A549 (cell line): ENCODE measurements around the gene TTC19. TPM values are rescaled to one million over a fixed set of nuclear protein-coding genes. Genes with fewer than 3 reads are reported as not detected.

Experiments
- ATAC-seq, 2 experiments: fragments of 200-7000 bp in 1 of 2; fragments of >200 bp in 1 of 2; cut with Nextera tagmentation in 1 of 2; cut with Tn5 transposase in 1 of 2; 3 replicates each; pipeline versions ENCODE4 v1.8.0 to v1.9.1; 2018 to 2020; ENCODE audit warnings: mild to moderate bottlenecking in 1 of 2, moderate library complexity in 1 of 2
- CTCF ChIA-PET: fragments of 300-600 bp; sonication (Branson Sonifier 250); formaldehyde crosslinking; extraction: SDS; loops from one replicate; lab custom pipeline; 2021; ENCODE audit warnings: antibody characterized with exemption, inconsistent platforms; lab: Yijun Ruan, JAX
- POLR2A ChIA-PET: fragments of 350-600 bp; formaldehyde crosslinking; extraction: SDS; loops from one replicate; lab custom pipeline; 2021; ENCODE audit warnings: antibody characterized with exemption, inconsistent platforms; lab: Yijun Ruan, JAX
- DNase-seq, 2 experiments: peaks; one replicate each; pipeline versions ENCODE4 v3.0.0 to v3.0.0-alpha.2; 2011 to 2016; ENCODE audit warnings: low read depth in 1 of 2, low spot score in 1 of 2
- FAIRE-seq: peaks from 2 replicates; lab custom pipeline; 2011; peaks lifted over from hg19 to GRCh38; lab: Jason Lieb, UNC
- H3K27ac ChIP-seq, 2 experiments: fragments of >200 bp; sonication (Bioruptor Twin); formaldehyde crosslinking; 3 replicates each; pipeline ENCODE4 v1.5.1; 2016 to 2017
- H3K4me1 ChIP-seq: fragments of >200 bp; sonication (Bioruptor Twin); formaldehyde crosslinking; 3 replicates; pipeline ENCODE4 v1.6.1; 2016
- H3K4me2 ChIP-seq: fragments of >200 bp; sonication (Bioruptor Twin); formaldehyde crosslinking; 3 replicates; pipeline ENCODE4 v1.6.1; 2016
- H3K4me3 ChIP-seq: fragments of >200 bp; sonication (Bioruptor Twin); formaldehyde crosslinking; 3 replicates; pipeline ENCODE4 v1.5.1; 2016
- H3K9me3 ChIP-seq: fragments of >200 bp; sonication (Bioruptor Twin); formaldehyde crosslinking; 3 replicates; pipeline ENCODE4 v1.6.1; 2016
- EHF ChIP-seq: fragments of 250-450 bp; sonication (Bioruptor Pico); IDR thresholded peaks from 2 replicates; pipeline ENCODE4 v1.5.0; 2020; ENCODE audit warnings: mild to moderate bottlenecking
- FOSB ChIP-seq: fragments of 250-450 bp; sonication (Bioruptor Pico); IDR thresholded peaks from 2 replicates; pipeline ENCODE4 v1.5.0; 2020; ENCODE audit warnings: mild to moderate bottlenecking, moderate library complexity
- HOXA7 ChIP-seq: fragments of 250-450 bp; sonication (Bioruptor Pico); IDR thresholded peaks from 2 replicates; pipeline ENCODE4 v1.5.0; 2020; ENCODE audit warnings: mild to moderate bottlenecking, moderate library complexity
- HOXB5 ChIP-seq: fragments of 250-450 bp; sonication (Bioruptor Pico); IDR thresholded peaks from 2 replicates; pipeline ENCODE4 v1.5.0; 2020; ENCODE audit warnings: mild to moderate bottlenecking, moderate library complexity
- JUN ChIP-seq, 2 experiments: fragments of >200 bp; sonication (Bioruptor Twin); formaldehyde crosslinking; IDR thresholded peaks; 2 replicates in 1 of 2; 3 replicates in 1 of 2; pipeline ENCODE4 v1.6.1; 2016 to 2017
- JUNB ChIP-seq: fragments of >200 bp; sonication (Bioruptor Twin); formaldehyde crosslinking; IDR thresholded peaks from 2 replicates; pipeline ENCODE4 v1.6.1; 2016
- MAFK ChIP-seq: fragments of 450-650 bp; IDR thresholded peaks from 2 replicates; pipeline ENCODE4 v1.6.1; 2014; ENCODE audit not compliant: partially characterized antibody
- MYC ChIP-seq: IDR thresholded peaks from 2 replicates; pipeline ENCODE4 v1.6.1; 2012; ENCODE audit warnings: mild to moderate bottlenecking, inconsistent platforms, low read length, improper control_type of control experiment, borderline replicate concordance
- NFE2L2 ChIP-seq: fragments of 150-350 bp; conservative IDR thresholded peaks from 2 replicates; pipeline ENCODE4 v1.6.1; 2014; ENCODE audit warnings: low read length
- RFX5 ChIP-seq: fragments of 450-650 bp; IDR thresholded peaks from 2 replicates; pipeline ENCODE4 v1.7.1; 2014; ENCODE audit warnings: antibody characterized with exemption, mild to moderate bottlenecking, moderate library complexity
- SMC3 ChIP-seq: fragments of >200 bp; sonication (Bioruptor Twin); formaldehyde crosslinking; IDR thresholded peaks from 3 replicates; pipeline ENCODE4 v1.6.1; 2018; ENCODE audit warnings: inconsistent platforms
- SREBF2 ChIP-seq: fragments of 450-650 bp; IDR thresholded peaks from 2 replicates; pipeline ENCODE4 v1.6.1; 2014; ENCODE audit warnings: mild to moderate bottlenecking, moderate library complexity
- TP53 ChIP-seq: fragments of 250-450 bp; sonication (Bioruptor Pico); IDR thresholded peaks from 2 replicates; pipeline ENCODE4 v1.5.0; 2021; ENCODE audit warnings: mild to moderate bottlenecking, moderate library complexity
- ZNF302 ChIP-seq: fragments of 250-450 bp; sonication (Bioruptor Pico); IDR thresholded peaks from 2 replicates; pipeline ENCODE4 v1.9.0; 2021; ENCODE audit warnings: inconsistent platforms, mild to moderate bottlenecking, moderate library complexity
- ZSCAN20 ChIP-seq: fragments of 250-450 bp; sonication (Bioruptor Pico); IDR thresholded peaks from 2 replicates; pipeline ENCODE4 v1.8.0; 2022; ENCODE audit warnings: mild to moderate bottlenecking, moderate library complexity
- WGBS: methylation state at CpG from one replicate; pipeline ENCODE4 v1.1.6; 2017; ENCODE audit errors: missing lambda C conversion rate; 5-methylcytosine and 5-hydroxymethylcytosine counted together
- polyA plus RNA-seq, 4 experiments: library from polyadenylated mRNA; depleted of rRNA in 3 of 4; stranded (reverse); fragments of >200 nt; fragmentation: RNase III in 1 of 4; extraction: RNeasy Plus Mini Kit Qiagen cat#74134 plus additional on column Dnase treatment in 1 of 4; gene quantifications; 2 replicates in 3 of 4; 3 replicates in 1 of 4; pipeline ENCODE4 v1.2.3, GENCODE V29; 2011 to 2017
- TF ChIP-seq, protein P1 (sequence below): fragments of 250-450 bp; sonication (Bioruptor Pico); IDR thresholded peaks from 2 replicates; pipeline ENCODE4 v1.5.0; 2020; ENCODE audit warnings: low read depth, mild to moderate bottlenecking, moderate library complexity
- TF ChIP-seq, protein P2 (sequence below): fragments of 250-450 bp; sonication (Bioruptor Pico); IDR thresholded peaks from 2 replicates; pipeline ENCODE4 v1.5.0; 2021; ENCODE audit warnings: mild to moderate bottlenecking, moderate library complexity, borderline replicate concordance
- TF ChIP-seq, protein P3 (sequence below): IDR thresholded peaks from 2 replicates; pipeline ENCODE4 v1.6.1; 2012
- TF ChIP-seq, protein P4 (sequence below): IDR thresholded peaks from 2 replicates; pipeline ENCODE4 v1.6.1; 2012
- TF ChIP-seq, protein P5 (sequence below): fragments of 450-650 bp; IDR thresholded peaks from 2 replicates; pipeline ENCODE4 v1.6.1; 2014; ENCODE audit warnings: antibody characterized with exemption
- TF ChIP-seq, protein P6 (sequence below): fragments of >200 bp; sonication (Bioruptor Twin); formaldehyde crosslinking; IDR thresholded peaks from 3 replicates; pipeline ENCODE4 v1.6.1; 2016

TTC19 gene
- polyA plus RNA-seq, 2 of the 4 experiments (the other 2 are of a cell fraction): 16.6 to 30.3 TPM

DNA sequence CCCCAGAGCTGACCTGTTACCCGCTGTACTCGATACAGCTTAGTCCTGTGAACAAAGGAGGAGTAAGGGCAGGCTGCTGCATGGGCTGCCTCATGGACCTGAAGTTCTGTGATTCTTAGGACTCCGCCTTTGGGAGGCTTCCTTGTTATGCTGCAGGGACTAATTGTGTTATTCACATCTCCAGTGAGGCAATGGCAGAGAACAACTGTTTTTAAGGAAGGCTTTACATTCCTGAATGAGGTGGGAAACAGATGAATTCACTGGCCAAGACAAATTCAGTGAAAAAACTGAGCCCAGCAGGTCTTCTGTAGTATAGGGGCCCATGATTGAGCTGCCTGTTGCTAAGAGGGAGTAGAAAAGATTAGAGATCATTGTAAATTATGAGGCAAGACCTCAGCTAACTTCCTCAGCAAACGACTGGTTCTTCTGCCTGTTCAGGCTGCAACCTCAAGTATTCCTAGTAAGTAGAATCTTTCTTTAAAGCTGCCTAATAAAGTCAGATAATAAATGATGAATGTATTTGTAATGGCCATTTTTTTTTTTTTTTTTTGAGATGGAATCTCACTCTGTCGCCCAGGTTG is 28.4 kb upstream of the TTC19 start:
- Histone ChIP-seq H3K27ac (no peak overlapping the region), H3K4me1 (peaks cover 13% of the 10 kb centered on the region), H3K9me3 (no peaks in the 10 kb centered on the region), H3K4me3 (no peak overlapping the region), H3K4me2 (no peak overlapping the region)
- CTCF ChIA-PET: interaction anchor here (0.8 to 2.3 kb wide), 5 partner anchors 12 to 713 kb away, joined by 3 to 11 read pairs (median 5); partner anchors contain the start of gene ADORA2B
- TF ChIP-seq ZSCAN20 (CRISPR knock-in tag) (no peak), JUN (IDR thresholded peaks at IDR 0.05) (no peak), TP53 (no peak), ZNF302 (no peak), SREBF2 (no peak), MYC (no peak), FOSB (CRISPR knock-in tag) (no peak), MAFK (no peak), JUNB (no peak), HOXA7 (CRISPR knock-in tag) (no peak), EHF (no peak)
- TF ChIP-seq, protein P1, sequence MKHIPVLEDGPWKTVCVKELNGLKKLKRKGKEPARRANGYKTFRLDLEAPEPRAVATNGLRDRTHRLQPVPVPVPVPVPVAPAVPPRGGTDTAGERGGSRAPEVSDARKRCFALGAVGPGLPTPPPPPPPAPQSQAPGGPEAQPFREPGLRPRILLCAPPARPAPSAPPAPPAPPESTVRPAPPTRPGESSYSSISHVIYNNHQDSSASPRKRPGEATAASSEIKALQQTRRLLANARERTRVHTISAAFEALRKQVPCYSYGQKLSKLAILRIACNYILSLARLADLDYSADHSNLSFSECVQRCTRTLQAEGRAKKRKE (CRISPR knock-in tag): no peak
- TF ChIP-seq, protein P2, sequence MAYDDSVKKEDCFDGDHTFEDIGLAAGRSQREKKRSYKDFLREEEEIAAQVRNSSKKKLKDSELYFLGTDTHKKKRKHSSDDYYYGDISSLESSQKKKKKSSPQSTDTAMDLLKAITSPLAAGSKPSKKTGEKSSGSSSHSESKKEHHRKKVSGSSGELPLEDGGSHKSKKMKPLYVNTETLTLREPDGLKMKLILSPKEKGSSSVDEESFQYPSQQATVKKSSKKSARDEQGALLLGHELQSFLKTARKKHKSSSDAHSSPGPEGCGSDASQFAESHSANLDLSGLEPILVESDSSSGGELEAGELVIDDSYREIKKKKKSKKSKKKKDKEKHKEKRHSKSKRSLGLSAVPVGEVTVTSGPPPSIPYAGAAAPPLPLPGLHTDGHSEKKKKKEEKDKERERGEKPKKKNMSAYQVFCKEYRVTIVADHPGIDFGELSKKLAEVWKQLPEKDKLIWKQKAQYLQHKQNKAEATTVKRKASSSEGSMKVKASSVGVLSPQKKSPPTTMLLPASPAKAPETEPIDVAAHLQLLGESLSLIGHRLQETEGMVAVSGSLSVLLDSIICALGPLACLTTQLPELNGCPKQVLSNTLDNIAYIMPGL (CRISPR knock-in tag): no peak
- TF ChIP-seq, protein P3, sequence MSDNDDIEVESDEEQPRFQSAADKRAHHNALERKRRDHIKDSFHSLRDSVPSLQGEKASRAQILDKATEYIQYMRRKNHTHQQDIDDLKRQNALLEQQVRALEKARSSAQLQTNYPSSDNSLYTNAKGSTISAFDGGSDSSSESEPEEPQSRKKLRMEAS: no peak
- TF ChIP-seq, protein P4, sequence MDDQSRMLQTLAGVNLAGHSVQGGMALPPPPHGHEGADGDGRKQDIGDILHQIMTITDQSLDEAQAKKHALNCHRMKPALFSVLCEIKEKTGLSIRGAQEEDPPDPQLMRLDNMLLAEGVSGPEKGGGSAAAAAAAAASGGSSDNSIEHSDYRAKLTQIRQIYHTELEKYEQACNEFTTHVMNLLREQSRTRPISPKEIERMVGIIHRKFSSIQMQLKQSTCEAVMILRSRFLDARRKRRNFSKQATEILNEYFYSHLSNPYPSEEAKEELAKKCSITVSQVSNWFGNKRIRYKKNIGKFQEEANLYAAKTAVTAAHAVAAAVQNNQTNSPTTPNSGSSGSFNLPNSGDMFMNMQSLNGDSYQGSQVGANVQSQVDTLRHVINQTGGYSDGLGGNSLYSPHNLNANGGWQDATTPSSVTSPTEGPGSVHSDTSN: no peak
- ATAC-seq: no peak
- no peak for FAIRE-seq
- WGBS: 84% methylated on average over 5 of the region's 5 CpGs
- DNase-seq: no peak
- POLR2A ChIA-PET: interaction anchor here (1.2 kb wide), 1 partner anchor 21 kb away, joined by 3 read pairs; no protein-coding TSS in a partner anchor

DNA sequence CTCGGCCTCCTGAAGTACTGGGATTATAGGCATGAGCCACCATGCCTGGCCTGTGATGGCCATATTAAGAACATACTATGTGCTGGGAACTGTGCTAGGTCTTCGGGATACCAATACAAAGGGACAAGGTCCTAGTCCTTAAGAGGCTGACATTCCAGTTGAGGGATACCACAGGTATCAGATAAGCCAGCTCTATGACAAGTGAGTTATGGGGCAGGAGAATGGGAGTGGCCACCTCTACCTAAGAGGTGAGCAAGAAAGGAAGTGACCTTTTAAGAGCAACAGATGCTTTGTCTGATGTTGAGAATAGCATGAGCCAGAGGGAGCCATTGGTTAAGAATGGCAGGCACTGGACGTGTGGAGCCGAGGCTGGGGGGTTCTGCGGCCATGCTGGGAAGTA is 27.7 kb upstream of the TTC19 start:
- Histone ChIP-seq H3K9me3 (no peaks in the 10 kb centered on the region), H3K27ac (no peak overlapping the region), H3K4me2 (no peak overlapping the region), H3K4me3 (no peak overlapping the region), H3K4me1 (peaks cover 6% of the 10 kb centered on the region)
- DNase-seq (no peak), ATAC-seq (no peak), FAIRE-seq (no peak)
- ChIA-PET CTCF (no interaction called here), POLR2A (no interaction called here)
- WGBS: 93% methylated on average over 5 of the region's 5 CpGs
- TF ChIP-seq, protein P5, sequence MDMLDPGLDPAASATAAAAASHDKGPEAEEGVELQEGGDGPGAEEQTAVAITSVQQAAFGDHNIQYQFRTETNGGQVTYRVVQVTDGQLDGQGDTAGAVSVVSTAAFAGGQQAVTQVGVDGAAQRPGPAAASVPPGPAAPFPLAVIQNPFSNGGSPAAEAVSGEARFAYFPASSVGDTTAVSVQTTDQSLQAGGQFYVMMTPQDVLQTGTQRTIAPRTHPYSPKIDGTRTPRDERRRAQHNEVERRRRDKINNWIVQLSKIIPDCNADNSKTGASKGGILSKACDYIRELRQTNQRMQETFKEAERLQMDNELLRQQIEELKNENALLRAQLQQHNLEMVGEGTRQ: no peak
- TF ChIP-seq SREBF2 (no peak), RFX5 (no peak), SMC3 (no peak), NFE2L2 (no peak), HOXB5 (CRISPR knock-in tag) (no peak)
- TF ChIP-seq, protein P1 (CRISPR knock-in tag): no peak
- TF ChIP-seq, protein P6, sequence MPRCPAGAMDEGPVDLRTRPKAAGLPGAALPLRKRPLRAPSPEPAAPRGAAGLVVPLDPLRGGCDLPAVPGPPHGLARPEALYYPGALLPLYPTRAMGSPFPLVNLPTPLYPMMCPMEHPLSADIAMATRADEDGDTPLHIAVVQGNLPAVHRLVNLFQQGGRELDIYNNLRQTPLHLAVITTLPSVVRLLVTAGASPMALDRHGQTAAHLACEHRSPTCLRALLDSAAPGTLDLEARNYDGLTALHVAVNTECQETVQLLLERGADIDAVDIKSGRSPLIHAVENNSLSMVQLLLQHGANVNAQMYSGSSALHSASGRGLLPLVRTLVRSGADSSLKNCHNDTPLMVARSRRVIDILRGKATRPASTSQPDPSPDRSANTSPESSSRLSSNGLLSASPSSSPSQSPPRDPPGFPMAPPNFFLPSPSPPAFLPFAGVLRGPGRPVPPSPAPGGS: no peak
